Heart left ventricle (tissue), 13 donors: Measurements from ENCODE around the gene DNAJC10.

ENCODE experiments used
- POLR2A ChIP-seq, 2 donors: fragments of 450-650 bp; IDR thresholded peaks; one replicate each; pipeline ENCODE4 v1.6.1; 2017; ENCODE audit warnings: antibody characterized with exemption in 2 of 2, mild to moderate bottlenecking in 2 of 2, moderate library complexity in 2 of 2
- TF ChIP-seq, protein P1 (sequence below), 12 donors: fragments of 200-600 bp; sonication (generic) in 4 of 12; IDR thresholded peaks; one replicate each; pipeline versions ENCODE4 v1.5.0 to v1.8.0; 2018 to 2022; ENCODE audit warnings: antibody characterized with exemption in 12 of 12, mild to moderate bottlenecking in 5 of 12
- donor health status: ischemic (EF 13 %, LVEDD 7.1; RV severe dilation, severe dysfunction).
- donor health status: DM: no; HTN: yes; CAD: no.
- donor health status: DM: no; HTN: no; CAD: no.
- donor health status: ischemic (EF 25% LVEDD 6.9; RV normal size, moderate dysfunction).
- donor health status: ischemic (EF 25% LVEDD 5.7; RV mildly dilated, moderate dysfunction).
- donor health status: ischemic (EF 35%, LVEDD 5.7; RV mildly dilated, moderate dysfunction).
- donor health status: nonischemic (EF 11% LVEDD 7.7; RV severe dilation, severe dysfunction).
- donor health status: DM: yes; HTN: yes; CAD: no.
- donor health status: PGD.
- donor health status: ischemic (EF 29% LVEDD 5.4; RV normal size, mild dysfunction).
- donor health status: nonischemic (EF 23%, LVEDD 6.1; RV moderate dilation, normal function).

DNA sequence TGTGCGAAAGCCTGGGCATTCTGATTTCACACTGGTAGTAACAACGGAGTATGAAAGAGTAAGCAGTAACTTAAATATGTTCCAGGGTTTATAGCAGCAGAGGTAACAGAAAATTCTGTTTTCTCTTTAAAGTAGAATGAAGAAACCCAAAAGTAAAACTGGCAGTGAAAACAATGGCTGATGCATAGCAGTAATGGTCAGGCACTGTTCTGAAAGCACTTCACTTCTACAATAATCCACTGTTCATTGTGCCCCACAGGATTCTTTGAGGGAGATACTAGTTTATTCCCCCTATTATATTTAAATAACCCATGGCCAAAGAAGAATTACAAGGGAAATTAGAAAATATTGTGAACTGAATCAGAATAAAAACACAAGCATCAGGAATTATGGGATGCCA lies 9.3 kb upstream of the DNAJC10 start:
- no peak for TF ChIP-seq POLR2A (IDR thresholded peaks at IDR 0.05)
- TF ChIP-seq, protein P1, sequence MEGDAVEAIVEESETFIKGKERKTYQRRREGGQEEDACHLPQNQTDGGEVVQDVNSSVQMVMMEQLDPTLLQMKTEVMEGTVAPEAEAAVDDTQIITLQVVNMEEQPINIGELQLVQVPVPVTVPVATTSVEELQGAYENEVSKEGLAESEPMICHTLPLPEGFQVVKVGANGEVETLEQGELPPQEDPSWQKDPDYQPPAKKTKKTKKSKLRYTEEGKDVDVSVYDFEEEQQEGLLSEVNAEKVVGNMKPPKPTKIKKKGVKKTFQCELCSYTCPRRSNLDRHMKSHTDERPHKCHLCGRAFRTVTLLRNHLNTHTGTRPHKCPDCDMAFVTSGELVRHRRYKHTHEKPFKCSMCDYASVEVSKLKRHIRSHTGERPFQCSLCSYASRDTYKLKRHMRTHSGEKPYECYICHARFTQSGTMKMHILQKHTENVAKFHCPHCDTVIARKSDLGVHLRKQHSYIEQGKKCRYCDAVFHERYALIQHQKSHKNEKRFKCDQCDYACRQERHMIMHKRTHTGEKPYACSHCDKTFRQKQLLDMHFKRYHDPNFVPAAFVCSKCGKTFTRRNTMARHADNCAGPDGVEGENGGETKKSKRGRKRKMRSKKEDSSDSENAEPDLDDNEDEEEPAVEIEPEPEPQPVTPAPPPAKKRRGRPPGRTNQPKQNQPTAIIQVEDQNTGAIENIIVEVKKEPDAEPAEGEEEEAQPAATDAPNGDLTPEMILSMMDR (IDR thresholded peaks at IDR 0.05): no peak
